K562 (cell line): ENCODE data around the gene HRC. TPM values are rescaled to one million over a fixed set of nuclear protein-coding genes. Genes with fewer than 3 reads are reported as not detected.

Experiments used
- BACH1 ChIP-seq: fragments of 200-800 bp; sonication (Bioruptor generic); IDR thresholded peaks from 2 replicates; pipeline ENCODE4 v1.6.1; 2016; ENCODE audit warnings: missing genetic modification characterization, missing compliant biosample characterization
- CCNT2 ChIP-seq: IDR thresholded peaks from 2 replicates; pipeline ENCODE4 v1.6.1; 2011; ENCODE audit warnings: borderline replicate concordance, low read depth, mild to moderate bottlenecking, moderate library complexity, mixed read lengths, low read length; ENCODE audit not compliant: insufficient read length; ENCODE audit errors: extremely low read depth
- CHD1 ChIP-seq: fragments of 200-600 bp; sonication (generic); IDR thresholded peaks from one replicate; pipeline ENCODE4 v1.6.1; 2012; ENCODE audit warnings: mild to moderate bottlenecking, moderate library complexity, low read length, inconsistent platforms
- DIDO1 ChIP-seq: fragments of 450-650 bp; IDR thresholded peaks from 2 replicates; pipeline ENCODE4 v1.6.1; 2016; ENCODE audit warnings: low read depth, missing biosample characterization, missing genetic modification characterization
- HIVEP1 ChIP-seq: fragments of 250-450 bp; sonication (Bioruptor Pico); IDR thresholded peaks from 2 replicates; pipeline ENCODE4 v1.4.0; 2020; ENCODE audit warnings: mild to moderate bottlenecking
- MTA3 ChIP-seq: fragments of 450-650 bp; formaldehyde crosslinking; IDR thresholded peaks from 2 replicates; pipeline ENCODE4 v1.6.1; 2017; ENCODE audit warnings: mild to moderate bottlenecking, borderline replicate concordance
- NCOA4 ChIP-seq: fragments of 450-650 bp; IDR thresholded peaks from 2 replicates; pipeline ENCODE4 v1.6.1; 2018; ENCODE audit warnings: mild to moderate bottlenecking; ENCODE audit not compliant: partially characterized antibody
- RFX5 ChIP-seq: IDR thresholded peaks from 2 replicates; pipeline ENCODE4 v1.6.1; 2011; ENCODE audit warnings: low read depth, mild to moderate bottlenecking, improper control_type of control experiment, low read length
- SIRT6 ChIP-seq: IDR thresholded peaks from one replicate; pipeline ENCODE4 v1.6.1; 2012; ENCODE audit warnings: low read depth, mild to moderate bottlenecking, control low read depth, inconsistent platforms, low read length, moderate library complexity
- U2AF2 ChIP-seq: fragments of 200-400 bp; formaldehyde crosslinking; optimal IDR thresholded peaks from 2 replicates; pipeline ENCODE3; 2017; ENCODE audit warnings: low read depth, mild to moderate bottlenecking, low read length
- ZNF133 ChIP-seq: fragments of 250-450 bp; sonication (Bioruptor Pico); IDR thresholded peaks from 2 replicates; pipeline ENCODE4 v1.4.0; 2020; ENCODE audit warnings: mild to moderate bottlenecking
- ZNF143 ChIP-seq: sonication (generic); formaldehyde crosslinking; IDR thresholded peaks from 2 replicates; pipeline ENCODE4 v1.9.0; 2022; ENCODE audit warnings: mild to moderate bottlenecking, missing genetic modification reagents
- ZNF354B ChIP-seq: fragments of 250-450 bp; sonication (Bioruptor Pico); IDR thresholded peaks from 2 replicates; pipeline ENCODE4 v1.4.0; 2020
- ZNF41 ChIP-seq: fragments of 250-450 bp; sonication (Bioruptor Pico); conservative IDR thresholded peaks from 2 replicates; pipeline ENCODE4 v1.4.0; 2020; ENCODE audit warnings: mild to moderate bottlenecking
- ZNF444 ChIP-seq: fragments of 250-450 bp; sonication (Bioruptor Pico); IDR thresholded peaks from 2 replicates; pipeline ENCODE4 v1.4.0; 2020; ENCODE audit warnings: mild to moderate bottlenecking, moderate library complexity
- ZZZ3 ChIP-seq: fragments of 450-650 bp; IDR thresholded peaks from 2 replicates; pipeline ENCODE4 v1.6.1; 2016; ENCODE audit warnings: antibody characterized with exemption, mild to moderate bottlenecking, moderate library complexity
- polyA plus RNA-seq, 8 experiments: library from polyadenylated mRNA; depleted of rRNA in 4 of 8; stranded (reverse) in 5 of 8; unstranded in 3 of 8; fragments of >200 nt; fragmentation: Nextera tagmentation in 2 of 8; fragmentation: Illumina TruSeq in 1 of 8; extraction: Ambion mirVana in 2 of 8; extraction: Trizol in 1 of 8; gene quantifications; 2 replicates each; pipeline versions ENCODE4 v1.2.1 to v1.2.3, GENCODE V29; 2011 to 2014; ENCODE audit warnings: inconsistent platforms in 1 of 8, missing spikeins in 1 of 8
- total RNA-seq, 7 experiments: library from RNA; depleted of rRNA in 6 of 7; stranded (reverse); fragments of >200 nt in 6 of 7; fragmentation: Illumina TruSeq in 2 of 7; extraction: Trizol in 2 of 7; gene quantifications; 2 replicates each; pipeline versions ENCODE4 v1.2.1 to v1.2.3, GENCODE V29; 2011 to 2021; ENCODE audit warnings: low replicate concordance in 1 of 7
- TF ChIP-seq, protein P1 (sequence below): fragments of 150-350 bp; IDR thresholded peaks from 2 replicates; pipeline ENCODE4 v1.6.1; 2014; ENCODE audit warnings: low read depth, mild to moderate bottlenecking, low read length, borderline replicate concordance
- TF ChIP-seq, protein P2 (sequence below): sonication (generic); formaldehyde crosslinking; IDR thresholded peaks from 2 replicates; pipeline ENCODE4 v1.9.0; 2022; ENCODE audit warnings: mild to moderate bottlenecking, missing genetic modification reagents
- TF ChIP-seq, protein P3 (sequence below): fragments of 250-450 bp; sonication (Bioruptor Pico); IDR thresholded peaks from 2 replicates; pipeline ENCODE4 v1.4.0; 2020; ENCODE audit warnings: mild to moderate bottlenecking
- TF ChIP-seq, protein P4 (sequence below): fragments of 250-450 bp; sonication (Bioruptor Pico); IDR thresholded peaks from 2 replicates; pipeline ENCODE4 v1.8.0; 2022; ENCODE audit warnings: inconsistent platforms, mild to moderate bottlenecking, moderate library complexity, borderline replicate concordance

HRC gene
- total and polyA plus RNA-seq, 9 of the 15 experiments (the other 6 are each of a cell fraction or from before 2014, with no cell fraction given): 0.66 to 18.7 (median 13.1) TPM

DNA sequence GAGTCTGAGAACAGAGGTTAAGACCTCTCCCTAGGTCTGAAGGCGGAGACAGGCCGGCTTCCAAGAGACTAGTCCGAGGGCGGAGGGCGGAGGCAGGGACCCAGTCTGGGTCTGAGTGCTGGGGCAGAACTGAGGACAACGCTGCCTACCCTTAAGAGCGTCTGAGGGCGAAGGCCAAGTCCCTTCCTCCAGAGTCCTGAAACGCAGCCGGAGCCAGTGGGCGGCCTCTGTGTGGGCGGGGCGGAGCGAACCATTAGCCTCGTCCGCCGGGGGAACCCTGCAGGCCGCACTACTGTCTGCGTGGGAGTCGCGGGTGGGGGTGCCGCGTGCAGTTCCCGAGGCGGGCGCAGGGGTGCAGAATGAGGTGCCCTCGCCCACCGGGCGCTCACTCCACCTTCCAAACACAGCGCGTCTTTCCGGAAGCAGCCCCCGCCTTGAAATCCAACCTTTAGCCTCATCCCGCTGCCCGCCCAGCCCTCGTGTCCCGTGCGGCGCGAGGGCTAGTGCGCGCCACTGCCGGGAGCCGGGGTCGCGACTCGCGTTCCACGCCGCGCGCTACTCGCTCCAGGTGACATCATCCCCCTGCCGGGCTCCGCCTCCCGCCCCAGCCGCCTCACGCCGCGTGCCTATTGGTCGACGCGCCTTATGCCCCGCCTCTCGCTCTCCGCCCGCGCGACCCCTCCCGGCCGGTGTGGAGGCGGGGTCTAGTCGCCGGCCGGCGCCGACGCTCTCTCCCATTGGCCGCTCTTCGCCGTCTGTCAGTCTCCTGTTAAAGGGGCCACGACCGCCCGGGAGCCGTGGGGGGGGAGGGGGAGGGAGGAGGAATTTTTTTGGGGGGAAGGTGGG, 36.4 kb downstream of the HRC start, which contains the start of gene C19orf73 (continued):
- TF ChIP-seq BACH1 (tag) (no peak), ZNF143 (CRISPR knock-in tag) (no peak), ZNF41 (CRISPR knock-in tag) (no peak), ZNF133 (no peak), U2AF2 (no peak), ZNF354B (CRISPR knock-in tag) (no peak), ZNF444 (CRISPR knock-in tag) (no peak), CHD1 (peak; percentile 65), HIVEP1 (CRISPR knock-in tag) (no peak), ZZZ3 (no peak), RFX5 (no peak), NCOA4 (no peak), DIDO1 (tag) (no peak), MTA3 (peak; percentile 96), CCNT2 (peak; percentile 77), SIRT6 (no peak)
- TF ChIP-seq, protein P1, sequence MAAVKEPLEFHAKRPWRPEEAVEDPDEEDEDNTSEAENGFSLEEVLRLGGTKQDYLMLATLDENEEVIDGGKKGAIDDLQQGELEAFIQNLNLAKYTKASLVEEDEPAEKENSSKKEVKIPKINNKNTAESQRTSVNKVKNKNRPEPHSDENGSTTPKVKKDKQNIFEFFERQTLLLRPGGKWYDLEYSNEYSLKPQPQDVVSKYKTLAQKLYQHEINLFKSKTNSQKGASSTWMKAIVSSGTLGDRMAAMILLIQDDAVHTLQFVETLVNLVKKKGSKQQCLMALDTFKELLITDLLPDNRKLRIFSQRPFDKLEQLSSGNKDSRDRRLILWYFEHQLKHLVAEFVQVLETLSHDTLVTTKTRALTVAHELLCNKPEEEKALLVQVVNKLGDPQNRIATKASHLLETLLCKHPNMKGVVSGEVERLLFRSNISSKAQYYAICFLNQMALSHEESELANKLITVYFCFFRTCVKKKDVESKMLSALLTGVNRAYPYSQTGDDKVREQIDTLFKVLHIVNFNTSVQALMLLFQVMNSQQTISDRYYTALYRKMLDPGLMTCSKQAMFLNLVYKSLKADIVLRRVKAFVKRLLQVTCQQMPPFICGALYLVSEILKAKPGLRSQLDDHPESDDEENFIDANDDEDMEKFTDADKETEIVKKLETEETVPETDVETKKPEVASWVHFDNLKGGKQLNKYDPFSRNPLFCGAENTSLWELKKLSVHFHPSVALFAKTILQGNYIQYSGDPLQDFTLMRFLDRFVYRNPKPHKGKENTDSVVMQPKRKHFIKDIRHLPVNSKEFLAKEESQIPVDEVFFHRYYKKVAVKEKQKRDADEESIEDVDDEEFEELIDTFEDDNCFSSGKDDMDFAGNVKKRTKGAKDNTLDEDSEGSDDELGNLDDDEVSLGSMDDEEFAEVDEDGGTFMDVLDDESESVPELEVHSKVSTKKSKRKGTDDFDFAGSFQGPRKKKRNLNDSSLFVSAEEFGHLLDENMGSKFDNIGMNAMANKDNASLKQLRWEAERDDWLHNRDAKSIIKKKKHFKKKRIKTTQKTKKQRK: no peak
- TF ChIP-seq, protein P2, sequence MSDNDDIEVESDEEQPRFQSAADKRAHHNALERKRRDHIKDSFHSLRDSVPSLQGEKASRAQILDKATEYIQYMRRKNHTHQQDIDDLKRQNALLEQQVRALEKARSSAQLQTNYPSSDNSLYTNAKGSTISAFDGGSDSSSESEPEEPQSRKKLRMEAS (CRISPR knock-in tag): peak; percentile 95
- TF ChIP-seq, protein P3, sequence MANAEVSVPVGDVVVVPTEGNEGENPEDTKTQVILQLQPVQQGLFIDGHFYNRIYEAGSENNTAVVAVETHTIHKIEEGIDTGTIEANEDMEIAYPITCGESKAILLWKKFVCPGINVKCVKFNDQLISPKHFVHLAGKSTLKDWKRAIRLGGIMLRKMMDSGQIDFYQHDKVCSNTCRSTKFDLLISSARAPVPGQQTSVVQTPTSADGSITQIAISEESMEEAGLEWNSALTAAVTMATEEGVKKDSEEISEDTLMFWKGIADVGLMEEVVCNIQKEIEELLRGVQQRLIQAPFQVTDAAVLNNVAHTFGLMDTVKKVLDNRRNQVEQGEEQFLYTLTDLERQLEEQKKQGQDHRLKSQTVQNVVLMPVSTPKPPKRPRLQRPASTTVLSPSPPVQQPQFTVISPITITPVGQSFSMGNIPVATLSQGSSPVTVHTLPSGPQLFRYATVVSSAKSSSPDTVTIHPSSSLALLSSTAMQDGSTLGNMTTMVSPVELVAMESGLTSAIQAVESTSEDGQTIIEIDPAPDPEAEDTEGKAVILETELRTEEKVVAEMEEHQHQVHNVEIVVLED (CRISPR knock-in tag): peak; percentile 69
- TF ChIP-seq, protein P4, sequence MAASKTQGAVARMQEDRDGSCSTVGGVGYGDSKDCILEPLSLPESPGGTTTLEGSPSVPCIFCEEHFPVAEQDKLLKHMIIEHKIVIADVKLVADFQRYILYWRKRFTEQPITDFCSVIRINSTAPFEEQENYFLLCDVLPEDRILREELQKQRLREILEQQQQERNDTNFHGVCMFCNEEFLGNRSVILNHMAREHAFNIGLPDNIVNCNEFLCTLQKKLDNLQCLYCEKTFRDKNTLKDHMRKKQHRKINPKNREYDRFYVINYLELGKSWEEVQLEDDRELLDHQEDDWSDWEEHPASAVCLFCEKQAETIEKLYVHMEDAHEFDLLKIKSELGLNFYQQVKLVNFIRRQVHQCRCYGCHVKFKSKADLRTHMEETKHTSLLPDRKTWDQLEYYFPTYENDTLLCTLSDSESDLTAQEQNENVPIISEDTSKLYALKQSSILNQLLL (CRISPR knock-in tag): no peak
